ENCODE measurements around the gene FAAP20.
A peak's percentile ranks its signal among the peaks of the same experiment; 100 is the strongest.

The FAAP20 gene

GRCh38 chr1:2194319-2194897, at the start of gene FAAP20:
Gene FAAP20, minus strand, starts transcription at chr1:2194772. Its CDS starts 23 bp downstream, at chr1:2194749.
- DNase-seq, result peak; percentile 91

GRCh38 chr1:2242814-2243725, 48.5 kb upstream of the FAAP20 start:
- DNase-seq, result no peak

- no peak for DNase-seq
These were observed 47.2 kb upstream of the FAAP20 start for GRCh38 chr1:2241820-2242219.

GRCh38 chr1:2240270-2241156, 45.9 kb upstream of the FAAP20 start:
- peak; percentile 70 for DNase-seq

- peak; percentile 62 for DNase-seq
These were observed 44.9 kb upstream of the FAAP20 start for GRCh38 chr1:2239384-2239985.

- no peak for DNase-seq
These were observed 44.4 kb upstream of the FAAP20 start for GRCh38 chr1:2239013-2239370.

- no peak for DNase-seq
These were observed 43.9 kb upstream of the FAAP20 start for GRCh38 chr1:2238361-2239012.

- no peak for DNase-seq
These were observed 43.2 kb upstream of the FAAP20 start for GRCh38 chr1:2237773-2238172.

- peak; percentile 82 for DNase-seq
These were observed 42.4 kb upstream of the FAAP20 start for GRCh38 chr1:2236695-2237677.

- no peak for DNase-seq
These were observed 40.9 kb upstream of the FAAP20 start for GRCh38 chr1:2235300-2235998.

GRCh38 chr1:2234762-2235113, 40.2 kb upstream of the FAAP20 start:
- peak; percentile 78 for DNase-seq

- DNase-seq, result peak; percentile 87
These were observed 39.6 kb upstream of the FAAP20 start for GRCh38 chr1:2233997-2234761.

GRCh38 chr1:2233468-2233867, 38.9 kb upstream of the FAAP20 start:
- no peak for DNase-seq

GRCh38 chr1:2232916-2233438, 38.4 kb upstream of the FAAP20 start:
- no peak for DNase-seq

GRCh38 chr1:2232255-2232915, 37.8 kb upstream of the FAAP20 start:
- no peak for DNase-seq

GRCh38 chr1:2231532-2232254, 37.1 kb upstream of the FAAP20 start:
- DNase-seq, result peak; percentile 92

GRCh38 chr1:2230781-2231531, 36.4 kb upstream of the FAAP20 start:
- peak; percentile 83 for DNase-seq
